ENCODE data around the gene CDKAL1.

DNA sequence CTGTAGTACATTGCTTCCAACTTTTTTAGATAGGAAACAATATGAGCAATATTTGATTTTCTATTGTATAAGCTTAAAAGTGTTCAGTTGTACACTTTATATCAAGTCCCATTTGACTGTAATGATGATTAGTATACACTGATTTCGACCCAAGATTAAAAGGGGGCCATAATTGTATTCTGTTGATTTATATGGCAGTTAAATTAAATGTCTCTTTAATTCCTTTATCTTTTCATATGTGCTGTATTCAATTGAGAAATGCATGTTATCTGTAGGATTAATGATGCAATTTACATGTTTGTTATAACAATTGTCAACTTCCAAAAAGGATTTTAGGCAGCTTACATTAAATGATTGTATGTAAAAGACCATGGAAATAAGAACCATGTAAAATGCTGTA lies 317.5 kb downstream of the CDKAL1 start:
- TF ChIP-seq, protein P1, sequence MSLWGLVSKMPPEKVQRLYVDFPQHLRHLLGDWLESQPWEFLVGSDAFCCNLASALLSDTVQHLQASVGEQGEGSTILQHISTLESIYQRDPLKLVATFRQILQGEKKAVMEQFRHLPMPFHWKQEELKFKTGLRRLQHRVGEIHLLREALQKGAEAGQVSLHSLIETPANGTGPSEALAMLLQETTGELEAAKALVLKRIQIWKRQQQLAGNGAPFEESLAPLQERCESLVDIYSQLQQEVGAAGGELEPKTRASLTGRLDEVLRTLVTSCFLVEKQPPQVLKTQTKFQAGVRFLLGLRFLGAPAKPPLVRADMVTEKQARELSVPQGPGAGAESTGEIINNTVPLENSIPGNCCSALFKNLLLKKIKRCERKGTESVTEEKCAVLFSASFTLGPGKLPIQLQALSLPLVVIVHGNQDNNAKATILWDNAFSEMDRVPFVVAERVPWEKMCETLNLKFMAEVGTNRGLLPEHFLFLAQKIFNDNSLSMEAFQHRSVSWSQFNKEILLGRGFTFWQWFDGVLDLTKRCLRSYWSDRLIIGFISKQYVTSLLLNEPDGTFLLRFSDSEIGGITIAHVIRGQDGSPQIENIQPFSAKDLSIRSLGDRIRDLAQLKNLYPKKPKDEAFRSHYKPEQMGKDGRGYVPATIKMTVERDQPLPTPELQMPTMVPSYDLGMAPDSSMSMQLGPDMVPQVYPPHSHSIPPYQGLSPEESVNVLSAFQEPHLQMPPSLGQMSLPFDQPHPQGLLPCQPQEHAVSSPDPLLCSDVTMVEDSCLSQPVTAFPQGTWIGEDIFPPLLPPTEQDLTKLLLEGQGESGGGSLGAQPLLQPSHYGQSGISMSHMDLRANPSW (CRISPR knock-in tag; conservative IDR thresholded peaks at IDR 0.05; ENCODE audit: low read depth), result no peak
- TF ChIP-seq, protein P2, sequence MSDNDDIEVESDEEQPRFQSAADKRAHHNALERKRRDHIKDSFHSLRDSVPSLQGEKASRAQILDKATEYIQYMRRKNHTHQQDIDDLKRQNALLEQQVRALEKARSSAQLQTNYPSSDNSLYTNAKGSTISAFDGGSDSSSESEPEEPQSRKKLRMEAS (CRISPR knock-in tag; IDR thresholded peaks at IDR 0.05), result no peak
- TF ChIP-seq ZNF232 (CRISPR knock-in tag; IDR thresholded peaks at IDR 0.05) (no peak), TP53 (CRISPR knock-in tag; IDR thresholded peaks at IDR 0.05) (no peak), CREB1 (CRISPR knock-in tag; IDR thresholded peaks at IDR 0.05) (no peak), NR2C2 (CRISPR knock-in tag; IDR thresholded peaks at IDR 0.05) (no peak), CBFB (CRISPR knock-in tag; IDR thresholded peaks at IDR 0.05; ENCODE audit: low read depth) (no peak)
- TF ChIP-seq, protein P3, sequence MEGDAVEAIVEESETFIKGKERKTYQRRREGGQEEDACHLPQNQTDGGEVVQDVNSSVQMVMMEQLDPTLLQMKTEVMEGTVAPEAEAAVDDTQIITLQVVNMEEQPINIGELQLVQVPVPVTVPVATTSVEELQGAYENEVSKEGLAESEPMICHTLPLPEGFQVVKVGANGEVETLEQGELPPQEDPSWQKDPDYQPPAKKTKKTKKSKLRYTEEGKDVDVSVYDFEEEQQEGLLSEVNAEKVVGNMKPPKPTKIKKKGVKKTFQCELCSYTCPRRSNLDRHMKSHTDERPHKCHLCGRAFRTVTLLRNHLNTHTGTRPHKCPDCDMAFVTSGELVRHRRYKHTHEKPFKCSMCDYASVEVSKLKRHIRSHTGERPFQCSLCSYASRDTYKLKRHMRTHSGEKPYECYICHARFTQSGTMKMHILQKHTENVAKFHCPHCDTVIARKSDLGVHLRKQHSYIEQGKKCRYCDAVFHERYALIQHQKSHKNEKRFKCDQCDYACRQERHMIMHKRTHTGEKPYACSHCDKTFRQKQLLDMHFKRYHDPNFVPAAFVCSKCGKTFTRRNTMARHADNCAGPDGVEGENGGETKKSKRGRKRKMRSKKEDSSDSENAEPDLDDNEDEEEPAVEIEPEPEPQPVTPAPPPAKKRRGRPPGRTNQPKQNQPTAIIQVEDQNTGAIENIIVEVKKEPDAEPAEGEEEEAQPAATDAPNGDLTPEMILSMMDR (IDR thresholded peaks at IDR 0.05), result no peak
- TF ChIP-seq, protein P4, sequence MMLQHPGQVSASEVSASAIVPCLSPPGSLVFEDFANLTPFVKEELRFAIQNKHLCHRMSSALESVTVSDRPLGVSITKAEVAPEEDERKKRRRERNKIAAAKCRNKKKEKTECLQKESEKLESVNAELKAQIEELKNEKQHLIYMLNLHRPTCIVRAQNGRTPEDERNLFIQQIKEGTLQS (CRISPR knock-in tag; conservative IDR thresholded peaks at IDR 0.05), result no peak
- TF ChIP-seq, protein P5, sequence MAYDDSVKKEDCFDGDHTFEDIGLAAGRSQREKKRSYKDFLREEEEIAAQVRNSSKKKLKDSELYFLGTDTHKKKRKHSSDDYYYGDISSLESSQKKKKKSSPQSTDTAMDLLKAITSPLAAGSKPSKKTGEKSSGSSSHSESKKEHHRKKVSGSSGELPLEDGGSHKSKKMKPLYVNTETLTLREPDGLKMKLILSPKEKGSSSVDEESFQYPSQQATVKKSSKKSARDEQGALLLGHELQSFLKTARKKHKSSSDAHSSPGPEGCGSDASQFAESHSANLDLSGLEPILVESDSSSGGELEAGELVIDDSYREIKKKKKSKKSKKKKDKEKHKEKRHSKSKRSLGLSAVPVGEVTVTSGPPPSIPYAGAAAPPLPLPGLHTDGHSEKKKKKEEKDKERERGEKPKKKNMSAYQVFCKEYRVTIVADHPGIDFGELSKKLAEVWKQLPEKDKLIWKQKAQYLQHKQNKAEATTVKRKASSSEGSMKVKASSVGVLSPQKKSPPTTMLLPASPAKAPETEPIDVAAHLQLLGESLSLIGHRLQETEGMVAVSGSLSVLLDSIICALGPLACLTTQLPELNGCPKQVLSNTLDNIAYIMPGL (CRISPR knock-in tag; IDR thresholded peaks at IDR 0.05), result no peak
- TF ChIP-seq, protein P6, sequence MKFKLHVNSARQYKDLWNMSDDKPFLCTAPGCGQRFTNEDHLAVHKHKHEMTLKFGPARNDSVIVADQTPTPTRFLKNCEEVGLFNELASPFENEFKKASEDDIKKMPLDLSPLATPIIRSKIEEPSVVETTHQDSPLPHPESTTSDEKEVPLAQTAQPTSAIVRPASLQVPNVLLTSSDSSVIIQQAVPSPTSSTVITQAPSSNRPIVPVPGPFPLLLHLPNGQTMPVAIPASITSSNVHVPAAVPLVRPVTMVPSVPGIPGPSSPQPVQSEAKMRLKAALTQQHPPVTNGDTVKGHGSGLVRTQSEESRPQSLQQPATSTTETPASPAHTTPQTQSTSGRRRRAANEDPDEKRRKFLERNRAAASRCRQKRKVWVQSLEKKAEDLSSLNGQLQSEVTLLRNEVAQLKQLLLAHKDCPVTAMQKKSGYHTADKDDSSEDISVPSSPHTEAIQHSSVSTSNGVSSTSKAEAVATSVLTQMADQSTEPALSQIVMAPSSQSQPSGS (CRISPR knock-in tag; IDR thresholded peaks at IDR 0.05; ENCODE audit: borderline replicate concordance, low read depth), result no peak
- TF ChIP-seq, protein P7, sequence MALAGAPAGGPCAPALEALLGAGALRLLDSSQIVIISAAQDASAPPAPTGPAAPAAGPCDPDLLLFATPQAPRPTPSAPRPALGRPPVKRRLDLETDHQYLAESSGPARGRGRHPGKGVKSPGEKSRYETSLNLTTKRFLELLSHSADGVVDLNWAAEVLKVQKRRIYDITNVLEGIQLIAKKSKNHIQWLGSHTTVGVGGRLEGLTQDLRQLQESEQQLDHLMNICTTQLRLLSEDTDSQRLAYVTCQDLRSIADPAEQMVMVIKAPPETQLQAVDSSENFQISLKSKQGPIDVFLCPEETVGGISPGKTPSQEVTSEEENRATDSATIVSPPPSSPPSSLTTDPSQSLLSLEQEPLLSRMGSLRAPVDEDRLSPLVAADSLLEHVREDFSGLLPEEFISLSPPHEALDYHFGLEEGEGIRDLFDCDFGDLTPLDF (CRISPR knock-in tag; IDR thresholded peaks at IDR 0.05), result no peak
